GM12872 (cell line): ENCODE measurements around the gene DNPEP.

ENCODE experiments used
- CTCF ChIP-seq: IDR thresholded peaks from 3 replicates; pipeline ENCODE4 v1.5.1; 2011; ENCODE audit warnings: low read depth, mild to moderate bottlenecking, low read length, moderate library complexity; ENCODE audit not compliant: insufficient read depth

The DNPEP gene

GRCh38 chr2:219395609-219396008 is 7.9 kb upstream of the DNPEP start:
- no peak for TF ChIP-seq CTCF

GRCh38 chr2:219392754-219393153 is 5.0 kb upstream of the DNPEP start:
- no peak for TF ChIP-seq CTCF

- no peak for TF ChIP-seq CTCF
These were observed 1.1 kb upstream of the DNPEP start for GRCh38 chr2:219388907-219389156.

GRCh38 chr2:219388121-219388906 is 602 bp upstream of the DNPEP start:
- TF ChIP-seq CTCF: peak; percentile 43; the same call in 2 of the 3 replicates

GRCh38 chr2:219386532-219387280 is 1.0 kb downstream of the DNPEP start:
- TF ChIP-seq CTCF: no peak

GRCh38 chr2:219385958-219386520 is 1.7 kb downstream of the DNPEP start:
- no peak for TF ChIP-seq CTCF

- no peak for TF ChIP-seq CTCF
These were observed 2.9 kb downstream of the DNPEP start for GRCh38 chr2:219384859-219385258.
